Spleen (tissue), 7 donors: Measurements from ENCODE around the gene SERPINB12.

Experiments used
- POLR2A ChIP-seq, 3 donors: fragments of 450-650 bp; IDR thresholded peaks; one replicate each; pipeline ENCODE4 v1.5.1; 2017; ENCODE audit warnings: antibody characterized with exemption in 3 of 3, mild to moderate bottlenecking in 1 of 3
- POLR2AphosphoS5 ChIP-seq, 3 donors: sonication (generic); formaldehyde crosslinking; IDR thresholded peaks; one replicate each; pipeline ENCODE4 v1.5.1; 2017; ENCODE audit warnings: antibody characterized with exemption in 3 of 3
- TF ChIP-seq, protein P1 (sequence below), 11 experiments: fragments of 200-600 bp in 7 of 11; fragments of 450-650 bp in 4 of 11; sonication (generic) in 4 of 11; IDR thresholded peaks in 8 of 11; conservative IDR thresholded peaks in 3 of 11; 1 replicate in 7 of 11; 2 replicates in 4 of 11; pipeline versions ENCODE4 v1.4.0 to v1.8.0; 2016 to 2021; ENCODE audit warnings: antibody characterized with exemption in 11 of 11, inconsistent platforms in 4 of 11, mild to moderate bottlenecking in 1 of 11
- donor health status: DM: no; HTN: no; CAD: no; lungs with moderate emphysema.
- donor health status: DM: no; HTN: no; CAD: no.
- donor health status: DM: no; HTN: no; CAD: no.

DNA sequence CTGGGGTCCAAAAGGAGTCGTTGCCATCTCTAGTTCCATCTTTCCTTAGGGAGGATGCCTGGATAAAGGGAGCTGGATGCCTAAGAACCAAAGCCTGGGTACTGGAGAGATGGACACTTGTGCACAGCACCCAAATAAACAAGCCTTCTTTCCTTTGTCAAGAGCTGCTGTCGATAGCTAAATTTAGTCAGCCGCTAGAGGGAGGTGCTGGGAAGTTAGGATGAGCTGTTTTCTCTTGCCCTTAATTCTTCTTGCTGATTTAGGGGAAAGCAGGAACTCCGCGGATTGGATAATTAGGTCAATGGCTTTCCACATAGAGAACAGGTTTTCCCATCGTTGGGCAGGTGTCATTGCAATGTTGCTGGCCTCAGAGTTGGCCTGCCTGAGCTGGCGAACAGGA lies 30.9 kb upstream of the SERPINB12 start:
- TF ChIP-seq, protein P1, sequence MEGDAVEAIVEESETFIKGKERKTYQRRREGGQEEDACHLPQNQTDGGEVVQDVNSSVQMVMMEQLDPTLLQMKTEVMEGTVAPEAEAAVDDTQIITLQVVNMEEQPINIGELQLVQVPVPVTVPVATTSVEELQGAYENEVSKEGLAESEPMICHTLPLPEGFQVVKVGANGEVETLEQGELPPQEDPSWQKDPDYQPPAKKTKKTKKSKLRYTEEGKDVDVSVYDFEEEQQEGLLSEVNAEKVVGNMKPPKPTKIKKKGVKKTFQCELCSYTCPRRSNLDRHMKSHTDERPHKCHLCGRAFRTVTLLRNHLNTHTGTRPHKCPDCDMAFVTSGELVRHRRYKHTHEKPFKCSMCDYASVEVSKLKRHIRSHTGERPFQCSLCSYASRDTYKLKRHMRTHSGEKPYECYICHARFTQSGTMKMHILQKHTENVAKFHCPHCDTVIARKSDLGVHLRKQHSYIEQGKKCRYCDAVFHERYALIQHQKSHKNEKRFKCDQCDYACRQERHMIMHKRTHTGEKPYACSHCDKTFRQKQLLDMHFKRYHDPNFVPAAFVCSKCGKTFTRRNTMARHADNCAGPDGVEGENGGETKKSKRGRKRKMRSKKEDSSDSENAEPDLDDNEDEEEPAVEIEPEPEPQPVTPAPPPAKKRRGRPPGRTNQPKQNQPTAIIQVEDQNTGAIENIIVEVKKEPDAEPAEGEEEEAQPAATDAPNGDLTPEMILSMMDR (IDR thresholded peaks at IDR 0.05 in 8 of 11, conservative IDR thresholded peaks at IDR 0.05 in 3 of 11), result peak in 5 of 11 experiments; percentile 17 to 29 (median 24)
- TF ChIP-seq POLR2AphosphoS5 (IDR thresholded peaks at IDR 0.05), result no peak
- no peak for TF ChIP-seq POLR2A (IDR thresholded peaks at IDR 0.05)
